H1 (cell line): ENCODE results near the gene SUZ12.

Experiments
- CEBPB ChIP-seq: IDR thresholded peaks from 2 replicates; pipeline ENCODE4 v1.6.1; 2012; ENCODE audit warnings: low read depth, low read length
- EP300 ChIP-seq, 2 experiments: IDR thresholded peaks; 1 replicate in 1 of 2; 2 replicates in 1 of 2; pipeline ENCODE4 v1.6.1; 2011 to 2012; ENCODE audit warnings: low read depth in 2 of 2, low read length in 2 of 2, mild to moderate bottlenecking in 2 of 2, borderline replicate concordance in 1 of 2, inconsistent platforms in 1 of 2, moderate library complexity in 1 of 2
- EZH2 ChIP-seq: fragments of 200-600 bp; sonication (generic); IDR thresholded peaks from 2 replicates; pipeline ENCODE4 v1.7.1; 2012; ENCODE audit warnings: low read depth, mild to moderate bottlenecking, moderate library complexity, low read length, inconsistent platforms; ENCODE audit not compliant: severe bottlenecking
- FOSL1 ChIP-seq: IDR thresholded peaks from 2 replicates; pipeline ENCODE4 v1.6.1; 2011; ENCODE audit warnings: mild to moderate bottlenecking, low read depth, low read length, moderate library complexity; ENCODE audit not compliant: insufficient read depth
- KDM1A ChIP-seq: fragments of 200-600, 300-600 bp; sonication (generic); IDR thresholded peaks from 2 replicates; pipeline ENCODE4 v1.7.1; 2016; ENCODE audit warnings: mild to moderate bottlenecking, low read length, borderline replicate concordance
- KDM5A ChIP-seq: fragments of 200-600 bp; IDR thresholded peaks from 2 replicates; pipeline ENCODE4 v1.7.1; 2012; ENCODE audit warnings: mild to moderate bottlenecking, low read length, inconsistent platforms, mixed read lengths
- POLR2A ChIP-seq, 2 experiments: IDR thresholded peaks; 1 replicate in 1 of 2; 2 replicates in 1 of 2; pipeline ENCODE4 v1.6.1; 2011; ENCODE audit warnings: low read depth in 2 of 2, low read length in 2 of 2, mild to moderate bottlenecking in 2 of 2; ENCODE audit errors: control extremely low read depth in 1 of 2
- SAP30 ChIP-seq: fragments of 300-600 bp; sonication (generic); IDR thresholded peaks from 2 replicates; pipeline ENCODE4 v1.7.1; 2012; ENCODE audit warnings: low read length, moderate library complexity, mild to moderate bottlenecking, inconsistent platforms; ENCODE audit not compliant: insufficient read depth, insufficient replicate concordance
- SIX5 ChIP-seq: IDR thresholded peaks from 2 replicates; pipeline ENCODE4 v1.6.1; 2011; ENCODE audit warnings: mild to moderate bottlenecking, low read depth, low read length
- YY1 ChIP-seq: IDR thresholded peaks from 2 replicates; pipeline ENCODE4 v1.6.1; 2011; ENCODE audit warnings: low read depth, mild to moderate bottlenecking, low read length
- TF ChIP-seq, protein P1 (sequence below), 3 experiments: IDR thresholded peaks; 1 replicate in 2 of 3; 2 replicates in 1 of 3; pipeline versions ENCODE4 v1.5.1 to v1.6.1; 2011; ENCODE audit warnings: low read length in 3 of 3, mild to moderate bottlenecking in 3 of 3, inconsistent platforms in 2 of 3, low read depth in 1 of 3, moderate library complexity in 1 of 3; ENCODE audit not compliant: insufficient read depth in 1 of 3; ENCODE audit errors: control extremely low read depth in 1 of 3

DNA sequence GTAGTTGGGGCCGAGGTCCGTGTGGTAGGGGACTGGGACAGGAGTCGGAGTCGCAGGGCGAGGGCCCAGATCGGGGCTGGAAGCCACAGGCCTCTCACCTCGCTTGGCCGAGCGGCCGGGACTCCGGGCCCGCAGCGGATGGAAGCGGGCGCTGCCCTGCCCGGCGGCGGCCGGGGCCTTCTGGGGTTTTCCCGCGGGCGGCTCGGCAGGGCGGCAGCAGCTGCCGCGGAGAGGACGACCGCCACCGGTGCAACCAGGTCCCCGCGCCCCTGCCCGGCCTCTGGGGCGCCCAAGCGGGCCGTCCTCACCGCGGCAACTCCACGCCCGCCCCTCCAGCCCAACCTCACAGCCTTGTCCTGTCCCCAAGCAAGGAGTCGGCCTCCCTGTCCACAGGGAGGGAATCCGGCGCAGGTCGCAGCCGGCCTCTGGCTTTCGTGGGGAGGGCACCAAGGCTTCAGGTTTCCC lies 19.7 kb upstream of the SUZ12 start:
- TF ChIP-seq, protein P1, sequence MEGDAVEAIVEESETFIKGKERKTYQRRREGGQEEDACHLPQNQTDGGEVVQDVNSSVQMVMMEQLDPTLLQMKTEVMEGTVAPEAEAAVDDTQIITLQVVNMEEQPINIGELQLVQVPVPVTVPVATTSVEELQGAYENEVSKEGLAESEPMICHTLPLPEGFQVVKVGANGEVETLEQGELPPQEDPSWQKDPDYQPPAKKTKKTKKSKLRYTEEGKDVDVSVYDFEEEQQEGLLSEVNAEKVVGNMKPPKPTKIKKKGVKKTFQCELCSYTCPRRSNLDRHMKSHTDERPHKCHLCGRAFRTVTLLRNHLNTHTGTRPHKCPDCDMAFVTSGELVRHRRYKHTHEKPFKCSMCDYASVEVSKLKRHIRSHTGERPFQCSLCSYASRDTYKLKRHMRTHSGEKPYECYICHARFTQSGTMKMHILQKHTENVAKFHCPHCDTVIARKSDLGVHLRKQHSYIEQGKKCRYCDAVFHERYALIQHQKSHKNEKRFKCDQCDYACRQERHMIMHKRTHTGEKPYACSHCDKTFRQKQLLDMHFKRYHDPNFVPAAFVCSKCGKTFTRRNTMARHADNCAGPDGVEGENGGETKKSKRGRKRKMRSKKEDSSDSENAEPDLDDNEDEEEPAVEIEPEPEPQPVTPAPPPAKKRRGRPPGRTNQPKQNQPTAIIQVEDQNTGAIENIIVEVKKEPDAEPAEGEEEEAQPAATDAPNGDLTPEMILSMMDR (IDR thresholded peaks at IDR 0.05; ENCODE audit: control extremely low read depth in 1 of 3, insufficient read depth in 1 of 3, low read depth in 1 of 3, low read length in 3 of 3), result no peak
- TF ChIP-seq SAP30 (no peak), CEBPB (no peak), EP300 (IDR thresholded peaks at IDR 0.05; ENCODE audit: borderline replicate concordance in 1 of 2, low read depth in 2 of 2, low read length in 2 of 2) (no peak), SIX5 (no peak), KDM1A (no peak), YY1 (no peak), FOSL1 (no peak), EZH2 (no peak), KDM5A (no peak), POLR2A (IDR thresholded peaks at IDR 0.05; ENCODE audit: control extremely low read depth in 1 of 2, low read depth in 2 of 2, low read length in 2 of 2) (no peak)
